IPS DF 19.7 (cell line): ENCODE data around the gene FIGN.

Source experiments
- DNase-seq: peaks from one replicate; pipeline ENCODE4 v3.0.0-alpha.2; 2013; ENCODE audit warnings: low read depth, low spot score

FIGN gene

GRCh38 chr2:163664610-163665009 lies 71.2 kb downstream of the FIGN start:
- DNase-seq, result no peak

- no peak for DNase-seq
Measured at GRCh38 chr2:163662141-163662780, 73.5 kb downstream of the FIGN start.

GRCh38 chr2:163659224-163659623 lies 76.6 kb downstream of the FIGN start:
- DNase-seq, result no peak

- no peak for DNase-seq
Measured at GRCh38 chr2:163658556-163658955, 77.3 kb downstream of the FIGN start.

- no peak for DNase-seq
Measured at GRCh38 chr2:163657281-163657656, 78.5 kb downstream of the FIGN start.

- DNase-seq, result no peak
Measured at GRCh38 chr2:163656622-163657280, 79.1 kb downstream of the FIGN start.

GRCh38 chr2:163655667-163656066 lies 80.1 kb downstream of the FIGN start:
- no peak for DNase-seq

GRCh38 chr2:163652751-163653150 lies 83.1 kb downstream of the FIGN start:
- no peak for DNase-seq

- no peak for DNase-seq
Measured at GRCh38 chr2:163649080-163649479, 86.7 kb downstream of the FIGN start.

- DNase-seq, result no peak
Measured at GRCh38 chr2:163647300-163647699, 88.5 kb downstream of the FIGN start.

- DNase-seq, result no peak
Measured at GRCh38 chr2:163646687-163647086, 89.1 kb downstream of the FIGN start.

GRCh38 chr2:163644238-163644637 lies 91.6 kb downstream of the FIGN start:
- no peak for DNase-seq

- DNase-seq, result no peak
Measured at GRCh38 chr2:163641986-163642385, 93.8 kb downstream of the FIGN start.

GRCh38 chr2:163640542-163641193 lies 95.1 kb downstream of the FIGN start:
- no peak for DNase-seq

GRCh38 chr2:163637871-163638270 lies 97.9 kb downstream of the FIGN start:
- no peak for DNase-seq

- DNase-seq, result no peak
Measured at GRCh38 chr2:163633291-163633690, 102.5 kb downstream of the FIGN start.

- no peak for DNase-seq
Measured at GRCh38 chr2:163630836-163631235, 105.0 kb downstream of the FIGN start.

- DNase-seq, result no peak
Measured at GRCh38 chr2:163626639-163627109, 109.1 kb downstream of the FIGN start.

- DNase-seq, result no peak
Measured at GRCh38 chr2:163626208-163626607, 109.6 kb downstream of the FIGN start.

- DNase-seq, result no peak
Measured at GRCh38 chr2:163625632-163626031, 110.2 kb downstream of the FIGN start.

- DNase-seq, result no peak
Measured at GRCh38 chr2:163621445-163622004, 114.3 kb downstream of the FIGN start.

GRCh38 chr2:163617517-163617916 lies 118.3 kb downstream of the FIGN start:
- no peak for DNase-seq
